Femur (tissue), 1 donor: ENCODE results near the gene GPANK1.

Experiments
- DNase-seq: peaks from one replicate; pipeline ENCODE4 v3.0.0-alpha.2; 2017

The GPANK1 gene

GRCh38 chr6:31636698-31637596 is 27.9 kb downstream of the GPANK1 start:
- no peak for DNase-seq

- no peak for DNase-seq
Measured at GRCh38 chr6:31634969-31635575, 29.7 kb downstream of the GPANK1 start.

GRCh38 chr6:31634131-31634530 is 30.7 kb downstream of the GPANK1 start:
- no peak for DNase-seq

GRCh38 chr6:31633447-31633846 is 31.4 kb downstream of the GPANK1 start:
- DNase-seq = no peak

DNA sequence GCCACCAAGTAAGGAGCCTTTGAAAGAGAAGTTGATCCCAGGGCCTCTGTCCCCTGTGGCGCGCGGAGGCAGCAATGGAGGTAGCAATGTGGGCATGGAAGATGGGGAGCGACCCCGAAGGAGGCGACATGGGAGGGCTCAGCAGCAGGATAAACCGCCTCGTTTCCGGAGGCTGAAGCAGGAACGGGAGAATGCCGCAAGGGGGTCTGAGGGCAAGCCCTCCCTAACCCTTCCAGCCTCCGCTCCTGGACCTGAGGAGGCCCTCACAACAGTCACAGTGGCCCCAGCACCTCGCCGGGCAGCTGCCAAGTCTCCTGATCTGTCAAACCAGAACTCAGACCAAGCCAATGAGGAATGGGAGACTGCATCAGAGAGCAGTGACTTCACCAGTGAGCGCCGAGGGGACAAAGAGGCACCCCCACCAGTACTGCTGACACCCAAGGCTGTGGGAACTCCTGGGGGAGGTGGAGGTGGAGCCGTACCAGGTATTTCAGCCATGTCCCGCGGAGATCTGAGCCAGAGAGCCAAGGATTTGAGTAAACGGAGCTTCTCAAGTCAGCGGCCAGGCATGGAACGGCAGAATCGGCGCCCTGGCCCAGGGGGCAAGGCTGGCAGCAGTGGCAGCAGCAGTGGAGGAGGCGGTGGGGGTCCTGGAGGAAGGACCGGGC is 32.4 kb downstream of the GPANK1 start:
- no peak for DNase-seq

DNA sequence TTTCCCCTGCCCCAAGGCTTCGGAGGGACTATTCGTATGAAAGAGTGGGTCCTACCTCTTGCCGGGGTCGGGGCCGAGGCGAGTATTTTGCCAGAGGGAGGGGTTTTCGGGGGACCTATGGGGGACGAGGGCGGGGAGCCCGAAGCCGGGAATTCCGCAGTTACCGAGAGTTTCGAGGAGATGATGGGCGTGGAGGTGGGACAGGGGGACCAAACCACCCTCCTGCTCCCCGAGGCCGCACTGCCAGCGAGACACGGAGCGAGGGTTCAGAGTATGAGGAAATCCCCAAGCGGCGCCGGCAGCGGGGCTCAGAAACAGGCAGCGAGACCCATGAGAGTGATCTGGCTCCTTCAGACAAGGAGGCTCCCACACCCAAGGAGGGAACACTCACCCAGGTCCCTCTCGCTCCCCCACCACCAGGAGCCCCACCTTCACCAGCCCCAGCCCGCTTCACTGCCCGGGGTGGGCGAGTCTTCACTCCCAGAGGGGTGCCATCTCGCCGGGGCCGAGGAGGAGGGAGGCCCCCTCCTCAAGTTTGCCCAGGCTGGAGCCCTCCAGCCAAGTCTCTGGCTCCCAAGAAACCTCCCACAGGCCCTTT is 33.0 kb downstream of the GPANK1 start:
- DNase-seq = no peak

GRCh38 chr6:31631209-31631608 is 33.6 kb downstream of the GPANK1 start:
- no peak for DNase-seq

DNA sequence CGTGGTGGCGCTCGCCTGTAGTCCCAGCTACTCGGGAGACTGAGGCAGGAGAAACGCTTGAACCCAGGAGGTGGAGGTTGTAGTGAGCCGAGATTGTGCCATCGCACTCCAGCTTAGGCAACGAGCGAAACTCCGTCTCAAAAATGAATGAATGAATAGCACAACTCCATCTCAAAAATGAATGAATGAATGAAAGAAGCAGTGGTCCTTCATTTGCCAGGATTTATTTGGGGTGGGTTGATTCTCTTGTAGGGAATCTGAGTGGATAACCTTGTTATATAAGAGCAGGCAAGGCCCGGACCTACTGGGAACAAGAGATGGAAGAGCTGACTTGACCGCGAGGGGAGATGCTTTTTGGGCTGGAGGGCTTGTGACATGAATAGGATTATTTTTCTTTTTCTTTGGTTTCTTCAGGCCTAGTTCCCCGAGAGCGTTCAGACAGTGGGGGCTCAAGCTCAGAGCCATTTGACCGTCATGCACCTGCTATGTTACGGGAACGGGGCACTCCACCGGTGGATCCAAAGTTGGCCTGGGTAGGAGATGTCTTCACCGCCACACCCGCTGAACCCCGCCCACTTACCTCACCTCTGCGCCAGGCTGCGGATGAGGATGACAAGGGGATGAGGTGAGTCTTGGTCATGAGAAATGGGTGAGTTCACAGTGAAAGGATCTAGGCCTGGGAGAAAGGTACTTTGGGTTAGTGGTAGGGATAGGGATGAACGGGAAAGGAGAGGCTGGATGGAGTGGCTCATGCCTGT is 34.4 kb downstream of the GPANK1 start:
- no peak for DNase-seq

- DNase-seq = no peak
Measured at GRCh38 chr6:31629014-31629413, 35.8 kb downstream of the GPANK1 start.

- DNase-seq = no peak
Measured at GRCh38 chr6:31627690-31628287, 37.0 kb downstream of the GPANK1 start.

- DNase-seq = no peak
Measured at GRCh38 chr6:31626952-31627351, 37.8 kb downstream of the GPANK1 start.

DNA sequence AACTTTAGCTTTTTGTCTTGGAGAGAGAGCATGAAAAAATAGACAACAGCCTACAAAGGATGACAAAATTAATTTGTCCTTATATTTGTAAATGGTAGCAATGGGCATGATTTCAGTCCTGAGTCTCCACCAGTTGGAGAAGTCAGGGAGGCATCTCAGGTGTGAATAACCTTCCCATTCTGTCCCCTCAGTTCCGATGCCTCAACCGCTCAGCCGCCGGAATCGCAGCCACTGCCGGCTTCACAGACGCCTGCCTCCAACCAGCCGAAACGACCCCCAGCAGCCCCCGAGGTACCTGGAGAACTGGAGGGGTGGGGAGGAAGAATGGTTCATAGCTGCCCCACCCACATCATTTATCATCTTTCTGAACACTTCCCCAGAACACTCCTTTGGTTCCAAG is 40.7 kb downstream of the GPANK1 start:
- no peak for DNase-seq

DNA sequence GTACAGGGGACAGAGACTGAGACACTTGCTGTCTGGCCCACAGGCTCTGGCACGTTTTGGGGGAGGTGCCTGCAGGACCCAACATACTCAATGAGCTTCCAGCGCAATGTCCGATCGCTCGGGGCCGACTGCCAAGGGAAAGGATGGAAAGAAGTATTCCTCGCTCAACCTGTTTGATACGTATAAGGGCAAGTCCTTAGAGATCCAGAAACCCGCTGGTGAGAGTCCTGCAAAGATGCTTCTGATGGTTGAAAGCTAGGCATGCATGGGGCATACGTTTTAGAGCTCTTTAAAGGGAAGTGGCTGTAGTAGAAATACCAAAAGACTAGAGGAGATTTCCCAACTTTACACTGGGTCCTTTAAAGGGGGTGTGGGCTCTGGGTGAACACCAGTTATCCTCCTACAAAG is 42.1 kb downstream of the GPANK1 start:
- DNase-seq = no peak

- DNase-seq = no peak
Measured at GRCh38 chr6:31621991-31622390, 42.8 kb downstream of the GPANK1 start.

GRCh38 chr6:31621320-31621939 is 43.4 kb downstream of the GPANK1 start:
- no peak for DNase-seq

DNA sequence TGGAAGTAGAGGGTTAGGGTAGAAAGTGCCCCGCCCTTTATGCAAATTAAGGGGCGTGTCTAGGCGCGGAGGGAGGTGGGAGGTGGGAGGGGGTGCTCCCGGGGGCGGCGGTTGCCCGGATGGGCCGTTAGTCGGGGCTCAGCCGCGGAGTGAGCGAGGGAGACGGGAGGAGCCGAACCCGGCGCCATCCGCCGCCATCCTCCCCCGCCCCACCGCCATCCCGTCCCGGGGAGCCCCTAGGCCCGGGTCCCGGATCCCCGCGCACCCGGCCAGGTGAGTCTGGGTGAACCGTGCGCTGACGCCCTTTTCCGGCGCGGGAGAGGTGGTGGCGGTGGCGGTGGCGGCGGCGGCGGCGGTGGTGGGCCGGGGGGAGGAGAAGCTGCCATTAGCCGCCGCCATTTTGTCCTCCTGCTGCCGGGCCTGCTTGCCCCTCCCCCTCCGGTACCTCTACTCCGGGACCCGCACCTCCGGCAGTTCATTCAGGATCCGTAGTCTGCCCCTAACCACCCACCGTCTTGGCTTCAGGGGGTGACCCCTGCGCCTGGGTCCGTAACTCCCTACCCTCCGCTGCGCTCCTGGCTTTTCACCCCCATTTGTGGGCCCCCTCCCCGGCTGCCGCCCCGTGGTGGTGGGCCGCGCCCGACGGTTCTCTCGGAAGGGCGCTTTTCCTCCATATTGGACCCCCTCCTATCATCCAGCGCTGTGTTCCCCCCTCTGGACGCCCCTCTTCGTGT is 44.0 kb downstream of the GPANK1 start, which contains the start of gene PRRC2A:
PRRC2A (plus strand) TSS at position 130 of the 734 bp plus-strand sequence. CDS start 2,075 bp downstream, outside the sequence.
- DNase-seq = peak; percentile 88

DNA sequence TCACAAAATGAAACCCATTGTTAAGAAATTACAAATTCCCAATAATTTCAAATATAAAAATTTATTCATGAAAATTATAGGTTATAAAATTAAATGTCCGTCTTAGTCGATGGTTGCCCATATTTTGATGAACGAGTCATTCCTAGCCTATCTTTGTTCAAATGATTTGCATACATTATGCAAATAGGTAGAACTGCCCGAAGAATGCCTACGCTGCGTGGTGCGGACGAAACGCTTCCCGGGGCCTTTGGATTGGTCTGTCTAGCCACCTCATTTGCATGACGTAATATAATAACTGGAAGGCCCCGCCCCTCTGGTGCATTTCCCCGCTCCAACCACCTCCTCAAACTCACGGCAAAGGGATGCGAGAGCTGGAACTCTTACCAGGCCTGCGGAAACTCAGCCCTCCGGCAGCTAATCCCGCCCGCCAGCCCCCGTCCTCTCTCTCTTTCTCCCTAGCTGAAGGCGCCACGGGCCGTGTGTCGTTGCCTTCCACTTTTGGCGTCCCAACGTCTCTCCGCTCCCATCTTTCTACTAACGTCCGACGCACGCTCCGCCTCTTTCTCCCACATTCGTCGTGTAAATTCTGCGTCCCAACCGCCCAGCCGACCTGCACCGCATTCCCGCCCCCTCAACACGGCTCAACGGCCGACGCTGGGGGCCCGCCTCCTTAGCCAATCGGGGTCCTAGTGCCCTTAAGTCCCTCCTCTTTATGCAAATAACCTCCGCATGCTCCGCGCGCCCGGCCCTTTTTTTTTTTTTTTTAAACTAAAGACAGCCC is 44.8 kb downstream of the GPANK1 start:
- peak; percentile 99 for DNase-seq

- no peak for DNase-seq
Measured at GRCh38 chr6:31617010-31617409, 47.8 kb downstream of the GPANK1 start.

GRCh38 chr6:31615748-31616147 is 49.0 kb downstream of the GPANK1 start:
- no peak for DNase-seq
